Spleen (tissue), 11 donors: ENCODE measurements around the gene FKRP. TPM values are rescaled to one million over a fixed set of nuclear protein-coding genes. Genes with fewer than 3 reads are reported as not detected.
A peak's percentile ranks its signal among the peaks of the same experiment; 100 is the strongest.

ENCODE experiments used
- DNase-seq: peaks from one replicate; pipeline ENCODE4 v3.0.0-alpha.2; 2020
- H3K27ac ChIP-seq, 8 donors: fragments of 200-600 bp; sonication (generic) in 7 of 8; 1 replicate in 4 of 8; 2 replicates in 4 of 8; pipeline versions ENCODE4 v1.5.0 to v1.8.0; 2016 to 2021; ENCODE audit warnings: inconsistent platforms in 4 of 8, mild to moderate bottlenecking in 4 of 8, moderate library complexity in 1 of 8
- H3K27me3 ChIP-seq, 7 donors: fragments of 200-600 bp; sonication (generic) in 6 of 7; replicated peaks in 1 of 7; 1 replicate in 4 of 7; 2 replicates in 3 of 7; pipeline versions ENCODE4 v1.5.0 to v1.8.0; 2016 to 2021; ENCODE audit warnings: inconsistent platforms in 3 of 7, mild to moderate bottlenecking in 1 of 7
- H3K36me3 ChIP-seq, 6 donors: fragments of 200-600 bp; sonication (generic) in 5 of 6; 1 replicate in 4 of 6; 2 replicates in 2 of 6; pipeline versions ENCODE4 v1.5.0 to v1.8.0; 2016 to 2021; ENCODE audit warnings: inconsistent platforms in 2 of 6
- H3K4me1 ChIP-seq, 6 donors: fragments of 200-600 bp; sonication (generic) in 5 of 6; 1 replicate in 3 of 6; 2 replicates in 3 of 6; pipeline versions ENCODE4 v1.5.0 to v1.8.0; 2016 to 2021; ENCODE audit warnings: inconsistent platforms in 3 of 6
- H3K4me3 ChIP-seq, 8 donors: fragments of 200-600 bp; sonication (generic) in 7 of 8; 1 replicate in 4 of 8; 2 replicates in 4 of 8; pipeline versions ENCODE4 v1.5.0 to v1.8.0; 2016 to 2021; ENCODE audit warnings: inconsistent platforms in 4 of 8, mild to moderate bottlenecking in 4 of 8, moderate library complexity in 2 of 8
- H3K9me3 ChIP-seq, 8 donors: fragments of 200-600 bp; sonication (generic) in 7 of 8; 1 replicate in 4 of 8; 2 replicates in 4 of 8; pipeline versions ENCODE4 v1.5.0 to v1.8.0; 2016 to 2021; ENCODE audit warnings: inconsistent platforms in 4 of 8
- POLR2A ChIP-seq, 3 donors: fragments of 450-650 bp; IDR thresholded peaks; one replicate each; pipeline ENCODE4 v1.5.1; 2017; ENCODE audit warnings: antibody characterized with exemption in 3 of 3, mild to moderate bottlenecking in 1 of 3
- POLR2AphosphoS5 ChIP-seq, 3 donors: sonication (generic); formaldehyde crosslinking; IDR thresholded peaks; one replicate each; pipeline ENCODE4 v1.5.1; 2017; ENCODE audit warnings: antibody characterized with exemption in 3 of 3
- WGBS, 5 donors: extraction: QIAGEN DNeasy Blood & Tissue Kit in 3 of 5; methylation state at CpG; one replicate each; pipeline versions ENCODE4 v1.1.5 to v1.1.7; 2013 to 2018; 5-methylcytosine and 5-hydroxymethylcytosine counted together
- intact Hi-C: fragments of 100-400 bp; cut with DNase I; formaldehyde crosslinking; loops from one replicate; pipeline ENCODE4 v1.15.0; 2023; ENCODE audit warnings: low total_unique reads
- polyA plus RNA-seq, 3 donors: library from polyadenylated mRNA; stranded (reverse); fragments of 200-250 nt; gene quantifications; one replicate each; pipeline ENCODE4 v1.2.1, GENCODE V29; 2013
- total RNA-seq, 7 donors: library from RNA; depleted of rRNA in 3 of 7; stranded (reverse); fragments of >200 nt in 3 of 7; fragmentation: NEBNext Ultra II Directional in 4 of 7; extraction: Animal tissue kit (Norgen Biotek cat#: 25700) in 4 of 7; gene quantifications; one replicate each; pipeline versions ENCODE4 v1.1.0 to v1.2.1, GENCODE V29; 2016 to 2021
- TF ChIP-seq, protein P1 (sequence below), 11 experiments: fragments of 200-600 bp in 7 of 11; fragments of 450-650 bp in 4 of 11; sonication (generic) in 4 of 11; IDR thresholded peaks in 8 of 11; conservative IDR thresholded peaks in 3 of 11; 1 replicate in 7 of 11; 2 replicates in 4 of 11; pipeline versions ENCODE4 v1.4.0 to v1.8.0; 2016 to 2021; ENCODE audit warnings: antibody characterized with exemption in 11 of 11, inconsistent platforms in 4 of 11, mild to moderate bottlenecking in 1 of 11
- donor health status: healthy with polysubstance abuse.
- donor health status: DM: no; HTN: no; CAD: no; lungs with moderate emphysema.
- donor health status: DM: no; HTN: no; CAD: no.
- donor health status: Bipolar disorder and iron deficiency.
- donor health status: healthy.
- donor health status: DM: no; HTN: no; CAD: no.
- donor health status: DM: yes; HTN: yes; CAD: no.

Gene FKRP
- total and polyA plus RNA-seq, 10 donors: 5.3 to 24.8 (median 18.8) TPM

DNA sequence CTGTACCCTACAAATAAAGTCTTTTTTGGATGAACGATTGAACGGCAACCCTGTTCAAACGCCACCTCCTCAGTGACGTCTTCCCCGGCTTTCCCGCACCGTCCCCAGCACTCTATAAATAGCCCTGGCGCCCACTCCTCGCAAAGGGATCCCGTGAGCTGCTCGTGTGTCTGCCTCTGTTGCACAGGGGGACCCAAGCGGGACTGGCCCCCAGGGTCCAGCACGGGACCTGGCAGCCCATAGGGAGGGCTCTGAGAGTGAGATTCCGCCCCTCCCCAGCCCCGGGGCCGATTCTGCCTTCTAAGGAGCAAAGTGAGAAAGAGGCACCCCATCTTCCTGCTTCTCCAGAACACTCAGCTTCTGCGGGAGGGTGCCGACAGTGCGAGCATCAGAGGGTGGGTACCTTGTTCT lies 8.1 kb upstream of the FKRP start:
- Histone ChIP-seq H3K27ac (peak overlapping the region in 7 of 8 donors; percentile 19 to 93 (median 71)), H3K4me3 (no peak overlapping the region), H3K36me3 (peaks cover 0 to 99% (median 48%) of the 10 kb centered on the region in 6 donors), H3K4me1 (peaks cover 13 to 100% (median 82%) of the 10 kb centered on the region in 6 donors), H3K27me3 (no peaks in the 10 kb centered on the region), H3K9me3 (no peaks in the 10 kb centered on the region)
- no peak for DNase-seq
- intact Hi-C loops: no loop called here
- TF ChIP-seq POLR2AphosphoS5 (IDR thresholded peaks at IDR 0.05) (peak in 1 of 3 donors; percentile 48), POLR2A (IDR thresholded peaks at IDR 0.05) (no peak)
- TF ChIP-seq, protein P1, sequence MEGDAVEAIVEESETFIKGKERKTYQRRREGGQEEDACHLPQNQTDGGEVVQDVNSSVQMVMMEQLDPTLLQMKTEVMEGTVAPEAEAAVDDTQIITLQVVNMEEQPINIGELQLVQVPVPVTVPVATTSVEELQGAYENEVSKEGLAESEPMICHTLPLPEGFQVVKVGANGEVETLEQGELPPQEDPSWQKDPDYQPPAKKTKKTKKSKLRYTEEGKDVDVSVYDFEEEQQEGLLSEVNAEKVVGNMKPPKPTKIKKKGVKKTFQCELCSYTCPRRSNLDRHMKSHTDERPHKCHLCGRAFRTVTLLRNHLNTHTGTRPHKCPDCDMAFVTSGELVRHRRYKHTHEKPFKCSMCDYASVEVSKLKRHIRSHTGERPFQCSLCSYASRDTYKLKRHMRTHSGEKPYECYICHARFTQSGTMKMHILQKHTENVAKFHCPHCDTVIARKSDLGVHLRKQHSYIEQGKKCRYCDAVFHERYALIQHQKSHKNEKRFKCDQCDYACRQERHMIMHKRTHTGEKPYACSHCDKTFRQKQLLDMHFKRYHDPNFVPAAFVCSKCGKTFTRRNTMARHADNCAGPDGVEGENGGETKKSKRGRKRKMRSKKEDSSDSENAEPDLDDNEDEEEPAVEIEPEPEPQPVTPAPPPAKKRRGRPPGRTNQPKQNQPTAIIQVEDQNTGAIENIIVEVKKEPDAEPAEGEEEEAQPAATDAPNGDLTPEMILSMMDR (IDR thresholded peaks at IDR 0.05 in 8 of 11, conservative IDR thresholded peaks at IDR 0.05 in 3 of 11): no peak
- 78 to 94% (median 83%) methylated on average over 19 of the region's 19 CpGs for WGBS, 5 donors

DNA sequence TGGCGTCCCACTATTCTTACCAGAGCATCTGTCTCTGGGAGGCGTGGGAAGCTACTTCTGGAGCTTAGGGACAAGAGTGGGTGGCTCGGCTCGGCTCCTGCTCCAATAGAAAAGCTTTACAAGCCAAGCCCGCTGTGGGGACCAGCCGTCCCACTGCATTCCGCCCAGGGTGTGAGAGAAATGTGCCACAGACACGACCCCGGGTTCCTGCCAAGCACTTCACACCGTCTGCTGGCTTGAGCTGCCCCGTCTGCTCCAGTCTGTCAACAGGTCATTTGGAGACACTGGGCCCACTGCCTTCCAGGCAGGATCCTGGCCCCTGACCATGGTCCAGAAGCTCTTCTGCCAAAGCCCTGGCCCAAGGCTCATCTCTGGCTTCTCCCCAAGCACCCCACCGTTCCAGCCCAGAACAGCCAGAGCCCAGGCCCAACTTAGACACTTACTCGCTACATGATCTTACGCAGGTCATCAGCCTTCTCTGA lies 6.5 kb upstream of the FKRP start:
- Histone ChIP-seq H3K9me3 (no peaks in the 10 kb centered on the region), H3K4me1 (peaks cover 27 to 100% (median 86%) of the 10 kb centered on the region in 6 donors), H3K27me3 (no peaks in the 10 kb centered on the region), H3K4me3 (no peak overlapping the region), H3K27ac (peak overlapping the region in 6 of 8 donors; percentile 15 to 93 (median 52)), H3K36me3 (peaks cover 0 to 84% (median 38%) of the 10 kb centered on the region in 6 donors)
- TF ChIP-seq, protein P1 (IDR thresholded peaks at IDR 0.05 in 8 of 11, conservative IDR thresholded peaks at IDR 0.05 in 3 of 11): no peak
- TF ChIP-seq POLR2AphosphoS5 (IDR thresholded peaks at IDR 0.05): peak in 1 of 3 donors; percentile 25
- 69 to 90% (median 78%) methylated on average over 12 to 14 of the region's 14 CpGs for WGBS, 5 donors
- intact Hi-C loops: no loop called here
- DNase-seq: no peak

DNA sequence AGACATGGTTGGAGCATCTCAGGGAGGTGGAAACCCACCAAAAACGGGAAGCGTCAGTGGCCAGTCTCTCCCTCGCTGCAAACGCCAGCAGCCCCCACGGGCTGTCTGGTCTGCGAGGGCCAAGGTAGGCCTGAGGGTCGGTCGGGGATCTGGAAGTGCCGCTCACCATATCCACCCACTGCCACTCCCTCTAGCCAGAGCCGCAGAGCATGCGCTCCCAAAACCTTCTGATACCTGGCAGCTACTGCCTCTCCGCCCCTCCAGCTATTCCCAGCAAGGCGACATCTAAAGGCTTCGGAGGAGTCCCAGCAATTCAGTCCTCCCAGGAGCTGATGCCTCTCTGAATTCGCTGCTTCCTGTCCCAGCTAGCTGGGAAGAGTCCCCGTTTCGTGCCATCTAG lies 4.4 kb upstream of the FKRP start:
- H3K27ac ChIP-seq: peak overlapping the region in 5 of 8 donors; percentile 18 to 97 (median 38)
- peaks cover 0 to 63% (median 21%) of the 10 kb centered on the region in 6 donors for H3K36me3 ChIP-seq
- H3K27me3 ChIP-seq: no peaks in the 10 kb centered on the region
- TF ChIP-seq POLR2AphosphoS5 (IDR thresholded peaks at IDR 0.05): peak in 1 of 3 donors; percentile 27
- TF ChIP-seq POLR2A (IDR thresholded peaks at IDR 0.05): no peak
- peaks cover 34 to 93% (median 78%) of the 10 kb centered on the region in 6 donors for H3K4me1 ChIP-seq
- no peak overlapping the region for H3K4me3 ChIP-seq
- 77 to 83% (median 80%) methylated on average over 13 to 17 of the region's 17 CpGs for WGBS, 5 donors
- intact Hi-C loops: no loop called here
- H3K9me3 ChIP-seq: no peaks in the 10 kb centered on the region
- no peak for DNase-seq

DNA sequence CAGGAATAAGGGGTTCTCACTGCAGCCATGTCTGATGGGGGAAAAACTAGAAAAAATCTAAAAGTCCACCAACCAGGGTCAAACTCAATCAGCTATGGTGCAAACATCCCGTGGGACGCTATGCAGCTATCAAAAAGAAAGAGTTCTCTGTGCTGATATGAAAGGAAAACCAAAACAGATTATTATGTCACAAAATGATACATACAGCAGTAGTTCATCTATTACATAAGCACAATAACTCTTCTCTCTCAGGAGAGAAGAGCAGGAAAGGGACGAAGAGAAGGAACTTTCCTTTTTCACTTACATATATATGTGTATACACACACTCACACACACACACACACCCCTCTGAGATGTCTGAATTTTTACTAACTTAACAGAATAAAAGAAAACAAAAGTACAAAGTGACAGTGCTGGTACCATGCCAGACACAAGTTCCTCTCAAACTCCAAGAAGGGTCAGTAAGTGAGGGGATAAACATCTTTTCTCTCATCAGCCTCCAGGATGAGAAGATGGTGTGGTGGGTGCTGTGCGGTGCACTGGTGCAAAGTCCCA lies 2.9 kb upstream of the FKRP start:
- no peaks in the 10 kb centered on the region for H3K27me3 ChIP-seq
- peaks cover 0 to 47% (median 7%) of the 10 kb centered on the region in 6 donors for H3K36me3 ChIP-seq
- peak overlapping the region in 4 of 8 donors; percentile 16 to 97 (median 56) for H3K27ac ChIP-seq
- no peak for DNase-seq
- peaks cover 42 to 93% (median 78%) of the 10 kb centered on the region in 6 donors for H3K4me1 ChIP-seq
- H3K4me3 ChIP-seq: no peak overlapping the region
- 49 to 75% (median 62%) methylated on average over 4 of the region's 4 CpGs for WGBS, 5 donors
- no peaks in the 10 kb centered on the region for H3K9me3 ChIP-seq
- TF ChIP-seq, protein P1 (IDR thresholded peaks at IDR 0.05 in 8 of 11, conservative IDR thresholded peaks at IDR 0.05 in 3 of 11): no peak
- TF ChIP-seq POLR2A (IDR thresholded peaks at IDR 0.05) (no peak), POLR2AphosphoS5 (IDR thresholded peaks at IDR 0.05) (no peak)
- intact Hi-C loops: no loop called here
